Right lobe of liver (tissue), 4 donors: ENCODE measurements around the gene GFI1.

Source experiments
- CTCF ChIP-seq, 4 donors: fragments of 200-600 bp in 3 of 4; fragments of 450-650 bp in 1 of 4; IDR thresholded peaks; one replicate each; pipeline versions ENCODE4 v1.5.1 to v1.8.0; 2016 to 2022; ENCODE audit warnings: antibody characterized with exemption in 4 of 4, mild to moderate bottlenecking in 2 of 4
- POLR2A ChIP-seq: fragments of 450-650 bp; IDR thresholded peaks from one replicate; pipeline ENCODE4 v1.6.1; 2017; ENCODE audit warnings: antibody characterized with exemption, mild to moderate bottlenecking
- donor health status: DM: no; HTN: no; CAD: no.
- donor health status: DM: no; HTN: no; CAD: no.
- donor health status: DM: no; HTN: yes; CAD: no.

- TF ChIP-seq POLR2A (no peak), CTCF (IDR thresholded peaks at IDR 0.05) (no peak)
These were observed 7.9 kb upstream of the GFI1 start for GRCh38 chr1:92494485-92495141.
